GM19372 (cell line): ENCODE results near the gene SPAG9.

Source experiments
- ATAC-seq: cut with Tn5 transposase; IDR thresholded peaks from one replicate; pipeline ENCODE4 v1.9.1; 2021; ENCODE audit warnings: mild to moderate bottlenecking, low read depth, moderate library complexity; ENCODE audit not compliant: unreplicated experiment

SPAG9 gene

GRCh38 chr17:51006601-51007000 lies 114.1 kb downstream of the SPAG9 start:
- ATAC-seq: no peak

GRCh38 chr17:51005768-51006167 lies 114.9 kb downstream of the SPAG9 start:
- no peak for ATAC-seq

GRCh38 chr17:51004249-51004648 lies 116.4 kb downstream of the SPAG9 start:
- ATAC-seq: no peak

DNA sequence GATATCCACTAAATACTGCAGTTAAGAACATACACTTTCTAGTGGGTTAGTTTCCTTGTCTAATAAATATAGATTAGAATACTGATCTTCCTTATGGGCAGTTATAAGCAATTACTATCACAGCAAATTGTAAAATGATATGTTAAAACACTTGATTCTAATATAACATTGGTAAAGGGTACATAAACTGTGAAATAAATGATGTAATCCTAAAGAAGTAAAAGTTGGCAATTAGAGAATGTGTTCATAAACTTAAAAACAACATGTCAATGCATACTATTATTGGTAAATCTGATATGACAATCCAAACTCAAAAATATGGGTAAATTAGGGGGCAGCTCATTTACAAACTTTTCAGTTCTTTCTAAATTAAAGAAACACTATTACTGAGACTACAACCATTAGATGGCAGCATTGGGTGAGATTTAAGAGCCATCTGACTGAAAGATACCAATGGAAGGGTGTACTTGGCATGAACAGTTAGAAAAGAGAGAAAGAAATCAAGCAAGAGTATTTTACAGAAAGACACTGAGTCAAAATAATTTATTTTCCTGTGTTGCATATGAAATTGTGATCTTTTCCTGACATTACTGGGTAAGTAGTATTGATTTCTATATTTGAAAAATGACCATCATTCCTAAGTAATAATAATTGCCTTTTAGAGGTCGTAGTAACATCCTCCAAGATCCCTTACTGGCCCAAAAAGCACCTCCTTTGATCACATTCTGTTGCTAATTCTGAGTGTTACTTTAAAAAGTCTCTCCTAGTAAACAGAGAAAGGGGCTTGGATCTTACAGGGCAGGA lies 119.6 kb downstream of the SPAG9 start:
- no peak for ATAC-seq

DNA sequence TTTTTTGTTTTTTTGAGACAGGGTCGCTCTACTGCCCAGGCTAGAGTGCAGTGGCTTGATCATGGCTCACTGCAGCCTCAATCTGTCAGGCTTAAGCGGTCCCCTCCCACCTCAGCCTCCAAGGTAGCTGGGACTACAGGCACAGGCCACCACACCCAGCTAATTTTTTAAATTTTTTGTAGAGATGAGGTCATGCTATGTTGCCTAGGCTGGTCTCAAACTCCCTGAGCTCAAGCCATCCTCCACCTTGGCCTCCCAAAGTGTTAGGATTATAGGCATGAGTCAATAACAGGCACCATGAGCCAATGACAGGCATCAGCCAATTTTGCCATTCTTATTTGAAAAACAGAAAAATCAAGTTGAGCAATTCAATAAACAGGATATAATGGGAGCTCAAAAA lies 125.0 kb downstream of the SPAG9 start:
- ATAC-seq: no peak

- no peak for ATAC-seq
These were observed 127.1 kb downstream of the SPAG9 start for GRCh38 chr17:50993544-50993943.

GRCh38 chr17:50989149-50989548 lies 131.5 kb downstream of the SPAG9 start:
- ATAC-seq: no peak

- ATAC-seq: no peak
These were observed 132.2 kb downstream of the SPAG9 start for GRCh38 chr17:50988427-50988826.

DNA sequence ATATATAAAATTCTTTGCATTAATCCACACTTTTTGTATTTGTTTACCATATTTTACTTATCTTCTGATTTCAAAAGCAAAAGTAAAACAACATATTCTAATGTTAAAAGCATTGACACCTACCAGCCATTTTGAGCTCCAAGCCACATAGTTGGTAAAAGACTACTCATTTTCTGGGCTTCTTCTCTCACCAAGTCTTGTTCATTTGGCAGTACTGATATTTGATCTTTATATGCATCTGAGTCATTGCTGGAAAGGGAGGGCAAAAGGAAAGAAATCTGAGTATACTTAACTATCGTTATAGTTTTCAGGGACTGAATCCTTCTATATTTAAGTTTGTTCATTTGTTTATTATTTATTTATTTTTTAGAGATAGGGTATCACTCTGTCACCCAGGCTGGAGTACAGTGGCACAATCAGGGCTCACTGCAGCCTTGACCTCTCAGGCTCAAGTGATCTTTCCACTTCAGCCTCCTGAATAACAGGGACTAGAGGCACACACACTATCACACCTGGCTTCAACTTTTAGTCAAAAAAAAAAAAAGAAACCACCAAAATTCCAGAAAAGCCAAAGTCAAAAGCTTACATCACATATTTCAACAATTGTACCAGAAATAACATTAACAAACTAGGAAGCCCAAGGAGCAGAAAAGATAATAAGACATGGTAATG lies 133.5 kb downstream of the SPAG9 start:
- ATAC-seq: no peak

DNA sequence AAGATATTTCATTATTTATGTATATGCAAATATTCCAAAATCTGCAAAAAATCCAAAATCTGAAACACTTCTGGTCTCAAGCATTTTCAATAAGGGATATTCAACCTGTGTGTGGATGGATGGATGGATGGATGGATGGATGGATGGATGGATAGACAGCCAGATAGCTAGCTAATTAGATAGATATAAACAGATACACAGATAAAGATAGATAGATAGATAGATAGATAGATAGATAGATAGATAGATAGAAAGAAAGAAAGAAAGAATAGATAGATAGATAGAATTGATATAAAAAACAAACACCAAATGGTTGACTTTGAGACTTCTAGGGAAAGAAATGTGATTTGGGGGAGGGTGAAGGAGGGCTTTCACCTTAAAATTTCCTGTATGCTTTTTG lies 139.4 kb downstream of the SPAG9 start:
- no peak for ATAC-seq

DNA sequence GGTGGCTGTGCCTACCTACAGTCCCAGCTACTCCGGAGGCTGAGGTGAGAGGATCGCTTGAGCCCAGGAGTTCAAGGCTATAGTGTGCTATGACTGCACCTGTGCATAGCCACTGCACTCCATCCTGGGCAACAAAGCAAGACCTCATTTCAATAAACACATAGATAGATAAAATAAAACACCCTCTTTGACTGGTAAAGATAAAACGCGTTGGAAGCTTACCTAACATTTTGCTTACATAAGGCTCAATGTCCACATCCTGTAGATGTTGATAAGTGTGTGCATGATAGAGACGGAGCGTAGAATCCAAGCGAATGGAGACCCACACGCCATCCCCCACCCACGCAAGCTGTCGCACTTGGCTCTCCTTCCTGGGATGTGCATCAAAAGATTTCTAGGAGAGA lies 141.1 kb downstream of the SPAG9 start:
- ATAC-seq: no peak

GRCh38 chr17:50977487-50978159 lies 143.0 kb downstream of the SPAG9 start:
- ATAC-seq: no peak

GRCh38 chr17:50976951-50977472 lies 143.7 kb downstream of the SPAG9 start:
- no peak for ATAC-seq

DNA sequence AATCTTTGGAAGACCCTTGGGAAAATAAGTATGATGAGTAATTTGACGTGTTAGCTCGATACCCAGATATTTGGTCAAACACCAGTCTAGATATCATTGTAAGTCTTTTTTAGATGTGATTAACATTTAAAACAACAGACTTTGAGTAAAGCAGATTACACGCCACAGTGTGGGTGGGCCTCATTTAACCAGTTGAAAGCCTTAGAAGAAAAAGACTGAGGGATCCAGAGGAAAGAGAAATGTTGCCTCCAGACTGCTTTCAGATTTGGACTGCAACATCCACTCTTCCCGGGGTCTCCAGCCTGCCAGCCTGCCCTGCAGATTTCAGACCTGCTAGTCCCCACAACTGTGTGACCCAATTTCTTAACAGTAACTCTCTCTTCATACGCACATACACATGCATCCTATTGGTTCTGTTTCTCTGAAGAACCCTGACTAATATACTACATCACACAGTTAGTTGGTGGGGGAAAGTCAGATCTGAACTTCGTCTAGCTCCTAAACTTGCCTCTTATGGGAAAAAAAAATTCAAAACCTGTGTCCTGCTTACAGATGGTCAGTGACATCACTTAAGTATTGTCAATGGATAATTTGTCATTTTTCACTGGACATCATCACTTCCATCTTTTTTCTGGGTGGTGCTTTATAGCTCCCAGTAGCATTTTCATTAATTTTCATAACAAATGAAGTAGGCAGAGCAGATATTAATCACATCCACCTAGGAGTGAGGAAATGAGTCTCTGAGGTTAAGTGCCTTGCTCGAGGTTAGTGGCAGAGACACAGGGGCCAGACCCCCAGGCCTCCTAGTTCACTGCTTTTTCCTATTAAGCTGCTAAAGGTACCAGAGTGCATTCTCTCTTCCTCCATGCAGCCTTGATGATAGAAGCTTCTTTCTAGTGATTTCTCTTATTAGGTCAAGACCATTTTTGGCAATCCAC lies 146.8 kb downstream of the SPAG9 start:
- ATAC-seq: no peak

DNA sequence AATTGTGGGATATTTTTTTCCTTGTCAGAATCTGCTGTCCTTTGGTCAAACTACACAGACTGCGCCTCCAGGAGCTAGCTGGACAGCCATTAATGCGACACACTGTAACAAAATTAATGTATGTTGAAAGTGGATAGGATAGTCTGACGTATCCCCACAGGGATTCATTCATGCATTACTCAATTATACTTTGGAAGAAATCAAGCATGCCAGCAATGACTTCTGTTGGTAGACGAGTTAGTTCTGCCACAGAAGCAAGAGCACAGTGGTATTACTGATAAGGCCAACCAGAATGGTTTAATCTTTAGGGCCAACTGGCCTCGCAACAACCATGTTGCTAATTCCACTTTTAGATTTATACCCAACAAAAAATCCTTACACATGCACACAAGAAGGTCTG lies 148.1 kb downstream of the SPAG9 start:
- no peak for ATAC-seq

DNA sequence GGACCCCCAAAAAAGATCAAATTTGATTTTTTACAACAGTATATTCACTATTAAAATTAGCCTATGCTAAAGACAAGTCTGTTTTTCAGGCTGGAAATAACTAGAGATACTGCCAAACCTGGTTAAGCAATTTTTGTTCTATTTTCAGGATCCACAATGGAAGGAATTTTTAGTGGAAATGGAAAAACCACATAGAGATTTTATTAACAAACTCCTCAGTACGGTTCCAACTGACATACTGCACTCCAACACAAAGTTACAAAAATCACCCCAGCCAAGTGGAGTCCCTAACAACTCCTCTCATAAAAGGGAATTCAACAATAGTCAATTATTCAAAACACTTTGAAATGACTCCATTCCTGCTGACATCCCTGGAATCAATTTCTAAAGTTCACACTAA lies 152.9 kb downstream of the SPAG9 start:
- ATAC-seq: no peak

- ATAC-seq: no peak
These were observed 154.5 kb downstream of the SPAG9 start for GRCh38 chr17:50966163-50966666.

DNA sequence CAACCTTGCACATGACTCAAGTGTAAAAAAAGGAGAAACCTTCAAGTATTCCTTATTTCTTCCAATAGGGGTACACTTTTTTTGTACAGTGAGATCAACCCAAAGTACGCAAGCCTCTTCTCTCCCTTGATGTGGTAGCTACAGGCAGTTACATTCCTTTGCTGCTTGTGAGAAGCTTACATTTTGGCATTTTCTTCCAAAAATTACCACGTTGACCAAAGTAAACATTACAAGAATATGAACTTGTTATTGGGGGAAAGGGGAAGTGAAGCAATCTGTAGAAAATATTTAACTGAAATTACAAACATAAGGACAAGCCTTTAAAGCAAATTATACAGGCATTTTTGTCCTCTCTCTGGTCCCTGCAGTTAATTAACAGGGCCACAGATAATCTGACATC lies 157.5 kb downstream of the SPAG9 start:
- no peak for ATAC-seq

DNA sequence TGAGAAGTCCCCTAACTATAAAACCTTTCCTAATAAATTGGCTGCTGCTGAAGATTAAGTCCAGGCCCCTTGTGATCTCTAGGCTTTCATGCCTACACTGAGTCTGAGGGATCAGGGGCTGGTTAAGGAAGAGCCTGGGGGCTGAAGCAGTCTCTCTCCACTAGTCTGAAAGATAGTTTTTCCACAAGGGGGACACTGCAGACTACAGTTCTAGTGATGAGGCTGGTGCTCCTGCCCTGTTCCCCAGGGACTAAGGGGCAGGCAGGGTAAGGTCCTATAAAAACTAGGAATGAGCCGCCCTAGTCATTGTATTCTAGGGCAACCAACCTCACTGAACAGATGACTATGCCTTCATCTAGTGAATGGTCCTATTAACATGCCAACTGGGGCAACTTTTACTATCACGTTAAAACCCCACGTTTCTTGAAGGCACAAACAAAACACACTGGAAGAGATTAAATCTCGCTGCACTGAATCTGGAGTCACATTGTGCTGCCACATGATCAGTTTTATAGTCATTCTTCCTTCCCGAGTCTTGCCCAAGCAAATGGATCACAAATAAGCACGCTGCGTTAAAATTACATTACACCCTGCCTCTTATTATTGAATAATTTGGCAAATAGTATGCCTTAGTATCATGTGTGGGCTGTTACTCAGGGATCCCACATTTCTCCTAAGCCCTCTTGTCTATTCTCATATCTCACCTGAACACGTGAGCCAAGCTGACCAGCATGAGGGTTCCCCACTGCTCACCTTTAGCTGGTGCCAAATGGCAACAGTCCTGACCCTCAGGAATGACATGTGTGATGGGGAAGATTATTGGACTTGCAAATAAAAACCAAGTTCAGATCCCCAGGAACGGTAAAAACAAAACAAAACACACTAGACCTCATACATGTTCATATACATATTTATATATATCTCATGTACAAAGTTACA lies 159.1 kb downstream of the SPAG9 start:
- ATAC-seq: no peak
